PC-3 (cell line): Measurements from ENCODE around the gene LYVE1. TPM values are rescaled to one million over a fixed set of nuclear protein-coding genes. Genes with fewer than 3 reads are reported as not detected.

ENCODE experiments used
- ATAC-seq: fragments of 200-7000 bp; cut with Tn5 transposase; 2 replicates; pipeline ENCODE4 v1.9.1; 2020; ENCODE audit warnings: mild to moderate bottlenecking, moderate library complexity
- BruUV-seq: library from RNA; stranded (reverse); fragments of 400-500 nt; replicated peaks from 2 replicates; lab custom pipeline; 2021; lab: Mats Ljungman, UMichigan
- CTCF ChIA-PET: fragments of 300-600 bp; sonication (Branson Sonifier 250); formaldehyde crosslinking; loops from one replicate; lab custom pipeline; 2022; ENCODE audit warnings: antibody characterized with exemption; lab: Charles Lee
- POLR2A ChIA-PET: fragments of 300-600 bp; sonication (Branson Sonifier 250); formaldehyde crosslinking; loops from one replicate; lab custom pipeline; 2022; ENCODE audit warnings: antibody characterized with exemption; ENCODE audit not compliant: unreplicated experiment; lab: Charles Lee
- DNase-seq: peaks from one replicate; pipeline ENCODE4 v3.0.0-alpha.2; 2015
- H2AFZ ChIP-seq: fragments of 300-600 bp; sonication (generic); 2 replicates; pipeline ENCODE4 v1.6.0; 2016; ENCODE audit warnings: antibody characterized with exemption, low read length
- H3F3A ChIP-seq: fragments of 300-600 bp; sonication (generic); one replicate; pipeline ENCODE4 v1.6.0; 2017; ENCODE audit warnings: antibody characterized with exemption, low read length, control low read depth, mild to moderate bottlenecking; ENCODE audit not compliant: unreplicated experiment
- H3K27ac ChIP-seq: fragments of 300-600 bp; sonication (generic); 2 replicates; pipeline ENCODE4 v1.5.1; 2016; ENCODE audit warnings: mild to moderate bottlenecking, low read length
- H3K27me3 ChIP-seq: fragments of 300-600 bp; sonication (generic); 2 replicates; pipeline ENCODE4 v1.6.1; 2016; ENCODE audit warnings: low read length, mixed read lengths
- H3K36me3 ChIP-seq: fragments of 300-600 bp; sonication (generic); 2 replicates; pipeline ENCODE4 v1.6.1; 2016; ENCODE audit warnings: low read depth, mixed run types, low read length, mixed read lengths
- H3K4me1 ChIP-seq: fragments of 300-600 bp; sonication (generic); 2 replicates; pipeline ENCODE4 v1.5.1; 2016; ENCODE audit warnings: low read length; ENCODE audit not compliant: insufficient read depth
- H3K4me2 ChIP-seq: fragments of 300-600 bp; sonication (generic); 2 replicates; pipeline ENCODE4 v1.6.0; 2016; ENCODE audit warnings: low read length
- H3K4me3 ChIP-seq: fragments of 300-600 bp; sonication (generic); 2 replicates; pipeline ENCODE4 v1.5.1; 2016; ENCODE audit warnings: mild to moderate bottlenecking, low read length, mixed read lengths
- H3K79me2 ChIP-seq: fragments of 300-600 bp; sonication (generic); 2 replicates; pipeline ENCODE4 v1.6.1; 2017; ENCODE audit warnings: low read length, mixed read lengths
- H3K9ac ChIP-seq: fragments of 300-600 bp; sonication (generic); 2 replicates; pipeline ENCODE4 v1.6.0; 2016; ENCODE audit warnings: mild to moderate bottlenecking, low read length
- H3K9me2 ChIP-seq: fragments of 300-600 bp; sonication (generic); replicated peaks from 2 replicates; pipeline ENCODE4 v1.6.1; 2016; ENCODE audit warnings: mixed run types, low read length, mixed read lengths
- H3K9me3 ChIP-seq: fragments of 300-600 bp; sonication (generic); 2 replicates; pipeline ENCODE4 v1.6.1; 2016; ENCODE audit warnings: low read length, mixed read lengths
- H4K20me1 ChIP-seq: fragments of 300-600 bp; sonication (generic); 2 replicates; pipeline ENCODE4 v1.6.1; 2016; ENCODE audit warnings: low read length, mixed read lengths
- EZH2 ChIP-seq: fragments of 300-600 bp; sonication (generic); IDR thresholded peaks from one replicate; pipeline ENCODE4 v1.6.1; 2017; ENCODE audit warnings: antibody characterized with exemption, mild to moderate bottlenecking, low read length; ENCODE audit not compliant: unreplicated experiment
- EZH2phosphoT487 ChIP-seq: fragments of 300-600 bp; sonication (generic); IDR thresholded peaks from 2 replicates; pipeline ENCODE4 v1.6.1; 2018; ENCODE audit warnings: mild to moderate bottlenecking, antibody characterized with exemption, low read length, borderline replicate concordance
- intact Hi-C: fragments of 100-400 bp; cut with micrococcal nuclease; formaldehyde crosslinking; loops from 2 replicates; pipeline ENCODE4 v1.9.0; 2023
- total RNA-seq: library from RNA; depleted of rRNA; stranded (reverse); fragments of >200 nt; gene quantifications from 2 replicates; pipeline ENCODE4 v1.2.3, GENCODE V29; 2014
- TF ChIP-seq, protein P1 (sequence below): fragments of 300-600 bp; sonication (generic); conservative IDR thresholded peaks from 2 replicates; pipeline ENCODE4 v1.5.1; 2017; ENCODE audit warnings: antibody characterized with exemption, low read depth, mild to moderate bottlenecking, low read length

The LYVE1 gene
- total RNA-seq, 1 experiment from 2014 or later, result not detected

DNA sequence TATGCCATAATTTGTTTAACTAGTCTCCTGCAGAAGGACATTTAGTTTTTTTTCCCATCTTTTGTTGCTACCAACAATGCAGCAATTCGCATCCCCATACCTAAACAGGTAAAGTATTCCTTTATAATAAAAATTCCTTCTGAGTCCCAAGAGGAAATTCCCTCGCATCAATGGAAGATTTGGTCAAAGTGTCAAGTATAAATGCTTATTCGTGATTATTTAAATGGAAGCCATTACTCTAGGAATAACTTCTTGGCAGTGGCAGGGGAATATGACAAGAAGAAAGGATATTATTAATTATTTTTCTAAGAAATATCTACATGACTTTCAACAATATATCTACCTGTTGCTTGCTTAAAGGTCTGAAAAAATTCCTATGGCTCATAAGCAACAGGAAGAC is 53.0 kb downstream of the LYVE1 start:
- H3K9me2 ChIP-seq, result no peaks in the 10 kb centered on the region
- no peak for DNase-seq
- CTCF ChIA-PET, result no interaction called here

DNA sequence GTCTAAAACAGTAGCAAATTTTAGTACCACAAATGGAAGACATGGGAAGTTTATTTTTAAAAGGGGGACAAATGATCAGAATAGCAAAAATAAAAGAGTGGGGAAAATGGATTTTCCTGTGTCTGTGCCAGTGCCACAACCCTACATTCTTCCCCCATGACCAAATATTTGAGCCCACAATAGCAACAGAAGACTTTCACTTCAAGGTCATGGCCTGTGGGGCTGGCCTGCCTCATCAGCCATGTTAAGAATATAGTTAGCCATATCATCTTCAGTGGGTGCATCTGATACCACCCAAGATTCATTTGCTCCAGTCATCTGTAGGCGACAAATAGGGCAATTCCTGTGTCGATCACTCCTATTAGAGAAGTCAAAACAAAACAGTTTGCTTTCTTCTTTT is 53.8 kb downstream of the LYVE1 start:
- DNase-seq, result no peak
- Histone ChIP-seq H3K9ac (no peak overlapping the region), H3K79me2 (no peaks in the 10 kb centered on the region), H3K36me3 (peaks cover 7% of the 10 kb centered on the region; the same call in 1 of the 2 replicates), H3K4me1 (no peaks in the 10 kb centered on the region), H3K4me2 (no peak overlapping the region), H2AFZ (no peak overlapping the region), H3K27ac (no peak overlapping the region), H3F3A (no peaks in the 10 kb centered on the region), H4K20me1 (no peaks in the 10 kb centered on the region), H3K9me2 (no peaks in the 10 kb centered on the region), H3K9me3 (no peaks in the 10 kb centered on the region), H3K4me3 (no peak overlapping the region), H3K27me3 (no peaks in the 10 kb centered on the region)
- POLR2A ChIA-PET, result no interaction called here
- no peak for ATAC-seq
- CTCF ChIA-PET, result interaction anchor here (0.6 kb wide), 1 partner anchor 100 kb away, joined by 6 read pairs; no protein-coding TSS in a partner anchor
- TF ChIP-seq, protein P1, sequence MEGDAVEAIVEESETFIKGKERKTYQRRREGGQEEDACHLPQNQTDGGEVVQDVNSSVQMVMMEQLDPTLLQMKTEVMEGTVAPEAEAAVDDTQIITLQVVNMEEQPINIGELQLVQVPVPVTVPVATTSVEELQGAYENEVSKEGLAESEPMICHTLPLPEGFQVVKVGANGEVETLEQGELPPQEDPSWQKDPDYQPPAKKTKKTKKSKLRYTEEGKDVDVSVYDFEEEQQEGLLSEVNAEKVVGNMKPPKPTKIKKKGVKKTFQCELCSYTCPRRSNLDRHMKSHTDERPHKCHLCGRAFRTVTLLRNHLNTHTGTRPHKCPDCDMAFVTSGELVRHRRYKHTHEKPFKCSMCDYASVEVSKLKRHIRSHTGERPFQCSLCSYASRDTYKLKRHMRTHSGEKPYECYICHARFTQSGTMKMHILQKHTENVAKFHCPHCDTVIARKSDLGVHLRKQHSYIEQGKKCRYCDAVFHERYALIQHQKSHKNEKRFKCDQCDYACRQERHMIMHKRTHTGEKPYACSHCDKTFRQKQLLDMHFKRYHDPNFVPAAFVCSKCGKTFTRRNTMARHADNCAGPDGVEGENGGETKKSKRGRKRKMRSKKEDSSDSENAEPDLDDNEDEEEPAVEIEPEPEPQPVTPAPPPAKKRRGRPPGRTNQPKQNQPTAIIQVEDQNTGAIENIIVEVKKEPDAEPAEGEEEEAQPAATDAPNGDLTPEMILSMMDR, result no peak
- intact Hi-C loops, result loop anchor here (1.0 to 2.0 kb wide), 4 partner anchors 101 to 222 kb away; no protein-coding TSS in a partner anchor
- BruUV-seq, result no TSS peak

More for the DNA sequence above, 53.0 kb downstream of the LYVE1 start:
- Histone ChIP-seq H3K79me2 (no peaks in the 10 kb centered on the region), H3K36me3 (peaks cover 6% of the 10 kb centered on the region; the same call in 1 of the 2 replicates), H3K27ac (no peak overlapping the region), H3K4me3 (no peak overlapping the region), H3K9ac (no peak overlapping the region), H2AFZ (no peak overlapping the region), H3F3A (no peaks in the 10 kb centered on the region), H3K27me3 (no peaks in the 10 kb centered on the region), H4K20me1 (no peaks in the 10 kb centered on the region), H3K9me3 (no peaks in the 10 kb centered on the region), H3K4me2 (no peak overlapping the region), H3K4me1 (no peaks in the 10 kb centered on the region)
- TF ChIP-seq EZH2phosphoT487 (no peak), EZH2 (no peak)
- TF ChIP-seq, protein P1, result no peak
- POLR2A ChIA-PET, result no interaction called here
- BruUV-seq, result no TSS peak
- intact Hi-C loops, result loop anchor here (2.0 kb wide), 1 partner anchor 109 kb away; no protein-coding TSS in a partner anchor
- no peak for ATAC-seq

DNA sequence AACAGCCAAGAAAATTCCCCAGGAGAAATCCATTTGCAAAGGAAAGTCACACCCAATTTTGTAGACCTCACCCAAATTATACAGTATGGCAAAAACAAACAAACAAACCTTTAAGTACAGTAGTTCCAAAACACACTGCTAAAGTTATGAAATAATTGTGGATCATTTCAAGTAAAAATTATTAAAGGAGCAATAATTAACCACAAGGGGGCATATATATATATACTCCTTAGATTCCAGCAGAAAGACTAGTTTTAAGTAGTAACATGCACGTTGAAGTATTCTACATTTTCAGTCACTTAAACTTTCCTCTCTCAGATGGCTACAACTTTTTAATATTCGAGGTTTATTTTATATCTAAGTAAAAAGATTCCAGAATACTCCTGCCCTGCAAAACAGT is 54.3 kb downstream of the LYVE1 start:
- Histone ChIP-seq H3K9ac (no peak overlapping the region), H3K9me3 (no peaks in the 10 kb centered on the region), H4K20me1 (no peaks in the 10 kb centered on the region), H3K36me3 (peaks cover 7% of the 10 kb centered on the region; the same call in 1 of the 2 replicates), H3K27me3 (no peaks in the 10 kb centered on the region), H2AFZ (no peak overlapping the region), H3K4me3 (no peak overlapping the region), H3K79me2 (no peaks in the 10 kb centered on the region), H3K27ac (no peak overlapping the region), H3K4me1 (no peaks in the 10 kb centered on the region), H3K9me2 (no peaks in the 10 kb centered on the region), H3F3A (no peaks in the 10 kb centered on the region), H3K4me2 (no peak overlapping the region)
- POLR2A ChIA-PET, result no interaction called here
- DNase-seq (peak; percentile 56), ATAC-seq (no peak)
- intact Hi-C loops, result loop anchor here (1.0 to 2.0 kb wide), 4 partner anchors 101 to 222 kb away; no protein-coding TSS in a partner anchor
- BruUV-seq, result no TSS peak
- TF ChIP-seq, protein P1, result peak; percentile 65
- TF ChIP-seq EZH2, result no peak
- CTCF ChIA-PET, result interaction anchor here (0.6 kb wide), 1 partner anchor 100 kb away, joined by 6 read pairs; no protein-coding TSS in a partner anchor
